Calu3 (cell line): Measurements from ENCODE around the gene PCSK6. TPM values are rescaled to one million over a fixed set of nuclear protein-coding genes. Genes with fewer than 3 reads are reported as not detected.

Experiments
- BruUV-seq: library from RNA; stranded (reverse); fragments of 400-500 nt; replicated peaks from 2 replicates; lab custom pipeline; 2021; lab: Mats Ljungman, UMichigan
- CTCF ChIA-PET: fragments of 300-600 bp; sonication (Branson Sonifier 250); formaldehyde crosslinking; loops from one replicate; lab custom pipeline; 2022; ENCODE audit warnings: antibody characterized with exemption; lab: Charles Lee
- DNase-seq: peaks from one replicate; pipeline ENCODE4 v3.0.0; 2022
- H3K27ac Mint-ChIP-seq: one replicate; pipeline ENCODE4 v1.8.0; 2022; ENCODE audit warnings: mixed read lengths; ENCODE audit not compliant: unreplicated experiment
- H3K27me3 Mint-ChIP-seq: one replicate; pipeline ENCODE4 v1.8.0; 2022; ENCODE audit warnings: mixed read lengths; ENCODE audit not compliant: unreplicated experiment
- H3K36me3 Mint-ChIP-seq: one replicate; pipeline ENCODE4 v1.8.0; 2022; ENCODE audit warnings: mild to moderate bottlenecking, moderate library complexity, mixed read lengths; ENCODE audit not compliant: insufficient read depth, unreplicated experiment
- H3K4me1 Mint-ChIP-seq: one replicate; pipeline ENCODE4 v1.8.0; 2022; ENCODE audit warnings: mild to moderate bottlenecking, low read depth, mixed read lengths; ENCODE audit not compliant: unreplicated experiment
- H3K4me3 Mint-ChIP-seq: one replicate; pipeline ENCODE4 v1.8.0; 2022; ENCODE audit warnings: mild to moderate bottlenecking, low read depth, moderate library complexity, mixed read lengths; ENCODE audit not compliant: unreplicated experiment
- H3K9me3 Mint-ChIP-seq: one replicate; pipeline ENCODE4 v1.8.0; 2022; ENCODE audit warnings: low read depth, mixed read lengths; ENCODE audit not compliant: unreplicated experiment
- intact Hi-C: fragments of 100-400 bp; cut with micrococcal nuclease; formaldehyde crosslinking; loops from one replicate; pipeline ENCODE4 v1.10.0; 2022; ENCODE audit not compliant: unreplicated experiment
- total RNA-seq: library from RNA; stranded (reverse); gene quantifications from 2 replicates; pipeline ENCODE4 v1.2.3, GENCODE V29; 2022
- TF ChIP-seq, protein P1 (sequence below): fragments of 200-600 bp; IDR thresholded peaks from one replicate; pipeline ENCODE4 v1.8.0; 2022; ENCODE audit warnings: antibody characterized with exemption; ENCODE audit not compliant: unreplicated experiment

PCSK6 gene
- total RNA-seq, 1 experiment from 2014 or later, result 5.1 TPM

GRCh38 chr15:101371519-101371918 is 118.0 kb downstream of the PCSK6 start:
- H3K4me1 Mint-ChIP-seq, result no peaks in the 10 kb centered on the region
- H3K4me3 Mint-ChIP-seq, result no peak overlapping the region
- H3K9me3 Mint-ChIP-seq, result no peaks in the 10 kb centered on the region
- TF ChIP-seq, protein P1, sequence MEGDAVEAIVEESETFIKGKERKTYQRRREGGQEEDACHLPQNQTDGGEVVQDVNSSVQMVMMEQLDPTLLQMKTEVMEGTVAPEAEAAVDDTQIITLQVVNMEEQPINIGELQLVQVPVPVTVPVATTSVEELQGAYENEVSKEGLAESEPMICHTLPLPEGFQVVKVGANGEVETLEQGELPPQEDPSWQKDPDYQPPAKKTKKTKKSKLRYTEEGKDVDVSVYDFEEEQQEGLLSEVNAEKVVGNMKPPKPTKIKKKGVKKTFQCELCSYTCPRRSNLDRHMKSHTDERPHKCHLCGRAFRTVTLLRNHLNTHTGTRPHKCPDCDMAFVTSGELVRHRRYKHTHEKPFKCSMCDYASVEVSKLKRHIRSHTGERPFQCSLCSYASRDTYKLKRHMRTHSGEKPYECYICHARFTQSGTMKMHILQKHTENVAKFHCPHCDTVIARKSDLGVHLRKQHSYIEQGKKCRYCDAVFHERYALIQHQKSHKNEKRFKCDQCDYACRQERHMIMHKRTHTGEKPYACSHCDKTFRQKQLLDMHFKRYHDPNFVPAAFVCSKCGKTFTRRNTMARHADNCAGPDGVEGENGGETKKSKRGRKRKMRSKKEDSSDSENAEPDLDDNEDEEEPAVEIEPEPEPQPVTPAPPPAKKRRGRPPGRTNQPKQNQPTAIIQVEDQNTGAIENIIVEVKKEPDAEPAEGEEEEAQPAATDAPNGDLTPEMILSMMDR, result no peak
- no TSS peak for BruUV-seq
- no peaks in the 10 kb centered on the region for H3K27me3 Mint-ChIP-seq
- intact Hi-C loops, result no loop called here
- H3K36me3 Mint-ChIP-seq, result no peaks in the 10 kb centered on the region
- H3K27ac Mint-ChIP-seq, result no peak overlapping the region
- DNase-seq, result no peak
- CTCF ChIA-PET, result no interaction called here

DNA sequence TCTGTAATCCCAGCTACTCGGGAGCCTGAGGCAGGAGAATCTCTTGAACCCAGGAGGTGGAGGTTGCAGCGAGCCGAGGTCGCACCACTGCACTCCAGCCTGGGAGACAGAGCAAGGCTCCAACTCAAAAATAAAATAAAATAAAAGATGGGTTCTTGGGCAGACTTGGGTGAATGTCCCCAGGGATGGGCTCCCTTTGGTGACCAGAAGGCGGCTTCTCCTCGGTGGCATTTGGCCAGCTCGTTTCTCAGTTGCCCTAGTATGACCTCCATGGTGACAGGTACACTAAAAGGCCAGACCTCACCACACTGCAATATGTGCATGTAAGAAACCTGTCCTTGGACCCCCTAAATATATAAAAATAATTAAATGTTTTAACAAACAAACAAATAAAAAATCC is 118.4 kb downstream of the PCSK6 start:
- BruUV-seq, result no TSS peak
- intact Hi-C loops, result no loop called here
- H3K36me3 Mint-ChIP-seq, result no peaks in the 10 kb centered on the region
- H3K4me3 Mint-ChIP-seq, result no peak overlapping the region
- TF ChIP-seq, protein P1, result no peak
- no peak for DNase-seq
- no peaks in the 10 kb centered on the region for H3K4me1 Mint-ChIP-seq
- no peaks in the 10 kb centered on the region for H3K9me3 Mint-ChIP-seq
- H3K27ac Mint-ChIP-seq, result no peak overlapping the region
- H3K27me3 Mint-ChIP-seq, result no peaks in the 10 kb centered on the region
- CTCF ChIA-PET, result no interaction called here

DNA sequence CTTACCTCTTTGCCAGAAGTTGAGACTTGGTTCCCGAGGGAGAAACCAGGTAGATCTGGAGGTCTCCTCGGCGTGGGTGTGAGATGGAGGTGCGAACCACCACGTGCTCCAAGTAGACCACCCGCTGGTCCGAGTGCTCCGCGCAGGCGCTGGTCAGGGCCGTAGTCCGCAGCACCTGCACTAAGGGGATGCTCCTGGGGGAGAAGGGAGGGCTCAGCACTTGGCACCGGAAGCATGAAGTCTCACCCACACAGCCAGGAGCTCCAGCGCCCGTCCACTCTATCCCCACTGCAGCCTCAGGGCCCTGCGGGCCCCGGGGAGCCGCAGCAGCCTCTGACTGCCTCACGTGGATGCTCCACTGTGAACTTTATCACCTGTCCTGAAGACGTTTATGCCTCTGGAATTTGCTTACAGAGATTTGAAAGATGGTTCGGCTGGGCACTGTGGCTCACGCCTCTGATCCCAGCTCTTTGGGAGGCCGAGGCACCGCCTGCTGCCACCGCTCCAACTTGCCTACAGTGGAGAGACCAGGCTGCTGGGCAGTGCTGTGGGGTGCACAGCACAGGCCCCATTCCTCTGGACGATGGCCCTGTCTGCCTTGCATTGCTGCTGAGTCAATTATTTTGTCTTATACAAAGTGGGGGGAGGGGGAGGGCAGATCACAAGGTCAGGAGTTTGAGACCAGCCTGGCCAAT is 119.0 kb downstream of the PCSK6 start:
- H3K27ac Mint-ChIP-seq, result no peak overlapping the region
- intact Hi-C loops, result no loop called here
- TF ChIP-seq, protein P1, result no peak
- H3K27me3 Mint-ChIP-seq, result no peaks in the 10 kb centered on the region
- no peaks in the 10 kb centered on the region for H3K36me3 Mint-ChIP-seq
- H3K9me3 Mint-ChIP-seq, result no peaks in the 10 kb centered on the region
- H3K4me3 Mint-ChIP-seq, result no peak overlapping the region
- CTCF ChIA-PET, result no interaction called here
- no peaks in the 10 kb centered on the region for H3K4me1 Mint-ChIP-seq
- BruUV-seq, result no TSS peak
- no peak for DNase-seq

DNA sequence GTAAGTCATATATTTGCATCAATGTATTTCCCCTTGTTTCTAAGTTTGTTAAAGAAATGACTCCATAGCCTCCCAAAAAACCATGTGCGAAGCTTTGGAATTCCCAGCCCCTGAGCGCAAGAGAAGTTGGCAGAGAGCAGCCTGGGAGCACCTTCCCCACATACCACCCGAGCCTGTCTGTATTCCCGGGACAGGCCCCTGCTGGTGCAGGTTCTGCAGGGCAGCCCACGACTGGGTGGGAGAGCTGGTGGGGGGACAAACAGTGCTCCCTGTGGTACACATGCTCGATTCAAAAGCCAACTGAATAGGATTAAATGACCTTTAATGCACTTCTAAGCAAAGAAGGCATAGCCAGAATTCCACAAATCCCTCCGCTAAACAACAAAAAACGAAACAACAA is 119.8 kb downstream of the PCSK6 start:
- intact Hi-C loops, result no loop called here
- BruUV-seq, result no TSS peak

More for the DNA sequence above, 119.8 kb downstream of the PCSK6 start:
- Mint-ChIP-seq H3K4me1 (no peaks in the 10 kb centered on the region), H3K4me3 (no peak overlapping the region), H3K9me3 (no peaks in the 10 kb centered on the region), H3K27ac (no peak overlapping the region), H3K36me3 (no peaks in the 10 kb centered on the region), H3K27me3 (no peaks in the 10 kb centered on the region)
- CTCF ChIA-PET, result no interaction called here
- TF ChIP-seq, protein P1, result no peak
- no peak for DNase-seq
